GM12878 (cell line): ENCODE data around the gene TTLL13. TPM values are rescaled to one million over a fixed set of nuclear protein-coding genes. Genes with fewer than 3 reads are reported as not detected.

ENCODE experiments used
- ATAC-seq: fragments of 200-7000 bp; cut with Tn5 transposase; 3 replicates; pipeline ENCODE4 v1.9.1; 2020; ENCODE audit warnings: mild to moderate bottlenecking, moderate library complexity
- BruUV-seq: library from RNA; stranded (reverse); fragments of 400-500 nt; replicated peaks from 2 replicates; lab custom pipeline; 2021; lab: Mats Ljungman, UMichigan
- CTCF ChIA-PET: fragments of 300-600 bp; sonication (Branson Sonifier 250); formaldehyde crosslinking; extraction: SDS; loops from one replicate; lab custom pipeline; 2021; ENCODE audit warnings: inconsistent platforms; lab: Yijun Ruan, JAX
- POLR2A ChIA-PET: fragments of 350-600 bp; formaldehyde crosslinking; extraction: SDS; loops from one replicate; lab custom pipeline; 2021; ENCODE audit warnings: inconsistent platforms; lab: Charles Lee
- RAD21 ChIA-PET: fragments of 300-600 bp; sonication (Branson Sonifier 250); formaldehyde crosslinking; loops from one replicate; lab custom pipeline; 2023; ENCODE audit warnings: antibody characterized with exemption; ENCODE audit not compliant: unreplicated experiment; lab: Charles Lee
- SMC1A ChIA-PET: fragments of 300-600 bp; sonication (Branson Sonifier 250); formaldehyde crosslinking; loops from one replicate; lab custom pipeline; 2023; ENCODE audit not compliant: unreplicated experiment, uncharacterized antibody; lab: Charles Lee
- DNase-seq: peaks from one replicate; pipeline ENCODE4 v3.0.0-alpha.2; 2011; ENCODE audit warnings: low read depth, low spot score
- FAIRE-seq: peaks from 3 replicates; lab custom pipeline; 2011; peaks lifted over from hg19 to GRCh38; lab: Jason Lieb, UNC
- H2AFZ ChIP-seq: 2 replicates; pipeline ENCODE4 v1.6.0; 2011; ENCODE audit warnings: low read depth, low read length, control low read depth; ENCODE audit not compliant: control insufficient read depth
- H3K27ac ChIP-seq: 2 replicates; pipeline ENCODE4 v1.5.1; 2011; ENCODE audit warnings: control low read depth; ENCODE audit not compliant: control insufficient read depth, insufficient read depth
- H3K27me3 ChIP-seq, 2 experiments: replicated peaks in 1 of 2; 2 replicates each; pipeline versions ENCODE4 v1.6.0 to v1.6.1; 2011; ENCODE audit warnings: low read length in 1 of 2; ENCODE audit not compliant: control insufficient read depth in 2 of 2, insufficient read depth in 2 of 2
- H3K36me3 ChIP-seq, 2 experiments: 2 replicates each; pipeline ENCODE4 v1.5.1; 2011; ENCODE audit warnings: low read length in 1 of 2; ENCODE audit not compliant: control insufficient read depth in 2 of 2, insufficient read depth in 2 of 2
- H3K4me1 ChIP-seq: 2 replicates; pipeline ENCODE4 v1.6.1; 2011; ENCODE audit warnings: mild to moderate bottlenecking, low read length, moderate library complexity, mixed read lengths; ENCODE audit not compliant: control insufficient read depth, insufficient read depth
- H3K4me2 ChIP-seq: 2 replicates; pipeline ENCODE4 v1.6.0; 2011; ENCODE audit warnings: control low read depth; ENCODE audit not compliant: control insufficient read depth, insufficient read depth
- H3K4me3 ChIP-seq: fragments of 200-600 bp; sonication (generic); 2 replicates; pipeline ENCODE4 v1.5.1; 2016
- H3K79me2 ChIP-seq: 2 replicates; pipeline ENCODE4 v1.6.0; 2011; ENCODE audit warnings: low read length; ENCODE audit not compliant: control insufficient read depth, insufficient read depth
- H3K9ac ChIP-seq: 2 replicates; pipeline ENCODE4 v1.8.0; 2011; ENCODE audit warnings: low read length, control low read depth, mixed read lengths; ENCODE audit not compliant: control insufficient read depth, insufficient read depth
- H3K9me3 ChIP-seq: replicated peaks from 3 replicates; pipeline ENCODE4 v1.5.1; 2011; ENCODE audit warnings: mild to moderate bottlenecking, low read length; ENCODE audit not compliant: control insufficient read depth, insufficient read depth
- H4K20me1 ChIP-seq: 2 replicates; pipeline ENCODE4 v1.6.0; 2011; ENCODE audit not compliant: control insufficient read depth, insufficient read depth
- BMI1 ChIP-seq: fragments of 450-650 bp; IDR thresholded peaks from 2 replicates; pipeline ENCODE4 v1.6.1; 2016; ENCODE audit warnings: mild to moderate bottlenecking, moderate library complexity, borderline replicate concordance
- GABPA ChIP-seq: IDR thresholded peaks from 2 replicates; pipeline ENCODE4 v1.6.1; 2014; ENCODE audit warnings: antibody characterized with exemption, low read depth, mild to moderate bottlenecking, inconsistent platforms
- MYC ChIP-seq: IDR thresholded peaks from 2 replicates; pipeline ENCODE4 v1.6.1; 2011; ENCODE audit warnings: mild to moderate bottlenecking, low read length, moderate library complexity, inconsistent platforms; ENCODE audit not compliant: insufficient read depth, insufficient replicate concordance, insufficient read length, severe bottlenecking
- TCF12 ChIP-seq: IDR thresholded peaks from 2 replicates; pipeline ENCODE4 v1.6.1; 2011; ENCODE audit warnings: low read depth, mild to moderate bottlenecking, low read length
- YY1 ChIP-seq: IDR thresholded peaks from 2 replicates; pipeline ENCODE4 v1.6.1; 2011; ENCODE audit warnings: low read depth, mild to moderate bottlenecking, low read length
- WGBS: methylation state at CpG from one replicate; pipeline ENCODE4 v1.1.6; 2016; ENCODE audit warnings: low lambda C conversion rate; ENCODE audit not compliant: insufficient replicate concordance, insufficient coverage; ENCODE audit errors: missing lambda C conversion rate; 5-methylcytosine and 5-hydroxymethylcytosine counted together
- in situ Hi-C: fragments of 300-500 bp; cut with MboI; formaldehyde crosslinking; loops from 9 replicates; pipeline ENCODE4 v1.14.3; 2018; ENCODE audit warnings: mixed read lengths
- intact Hi-C: fragments of 100-400 bp; cut with micrococcal nuclease; formaldehyde crosslinking; loops from one replicate; pipeline ENCODE4 v1.14.2; 2022; ENCODE audit not compliant: unreplicated experiment
- polyA plus RNA-seq, 11 experiments: library from polyadenylated mRNA; depleted of rRNA in 4 of 11; unstranded in 6 of 11; stranded (reverse) in 5 of 11; fragments of >200 nt; fragmentation: Nextera tagmentation in 4 of 11; fragmentation: Illumina TruSeq in 1 of 11; extraction: Ambion mirVana in 4 of 11; extraction: Trizol in 1 of 11; gene quantifications; 1 replicate in 1 of 11; 2 replicates in 10 of 11; pipeline versions ENCODE4 v1.2.1 to v1.2.3, GENCODE V29; 2011 to 2016; ENCODE audit warnings: inconsistent platforms in 2 of 11, missing spikeins in 2 of 11, low read depth in 1 of 11
- total RNA-seq, 4 experiments: library from RNA; depleted of rRNA in 3 of 4; stranded (reverse); fragments of >200 nt in 3 of 4; fragmentation: Illumina TruSeq in 1 of 4; extraction: Trizol in 1 of 4; gene quantifications; 2 replicates each; pipeline versions ENCODE4 v1.2.1 to v1.2.3, GENCODE V29; 2013 to 2021
- TF ChIP-seq, protein P1 (sequence below): fragments of 450-650 bp; IDR thresholded peaks from 2 replicates; pipeline ENCODE4 v1.6.1; 2014; ENCODE audit warnings: mild to moderate bottlenecking
- TF ChIP-seq, protein P2 (sequence below): IDR thresholded peaks from 2 replicates; pipeline ENCODE4 v1.6.1; 2011; ENCODE audit warnings: low read depth, low read length, improper control_type of control experiment, borderline replicate concordance

Gene TTLL13
- total and polyA plus RNA-seq, 10 of the 15 experiments (the other 5 are each of a cell fraction or from before 2014, with no cell fraction given): 0.03 to 0.32 (median 0.13) TPM; not detected in 1

DNA sequence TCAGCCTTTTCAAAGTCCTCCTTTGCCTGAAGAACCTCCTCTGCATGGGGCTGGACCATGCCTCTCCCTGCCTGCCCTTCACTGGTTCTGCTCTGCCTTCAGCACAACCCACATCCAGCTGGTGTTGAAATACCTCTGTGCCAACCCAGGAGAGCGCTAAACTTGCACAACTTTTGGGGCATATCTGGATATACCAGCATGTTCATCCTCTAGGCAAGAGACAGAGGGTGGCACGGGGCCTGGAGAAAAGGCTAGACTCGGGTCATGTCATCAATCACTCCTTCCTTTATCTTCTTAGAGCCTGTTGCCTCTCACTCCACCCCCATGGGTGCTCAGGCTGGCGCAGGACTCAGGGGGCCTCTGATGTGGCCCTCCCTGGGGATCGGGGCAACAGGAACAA is 43.5 kb upstream of the TTLL13 start (continued):
- no peak for TF ChIP-seq MYC

DNA sequence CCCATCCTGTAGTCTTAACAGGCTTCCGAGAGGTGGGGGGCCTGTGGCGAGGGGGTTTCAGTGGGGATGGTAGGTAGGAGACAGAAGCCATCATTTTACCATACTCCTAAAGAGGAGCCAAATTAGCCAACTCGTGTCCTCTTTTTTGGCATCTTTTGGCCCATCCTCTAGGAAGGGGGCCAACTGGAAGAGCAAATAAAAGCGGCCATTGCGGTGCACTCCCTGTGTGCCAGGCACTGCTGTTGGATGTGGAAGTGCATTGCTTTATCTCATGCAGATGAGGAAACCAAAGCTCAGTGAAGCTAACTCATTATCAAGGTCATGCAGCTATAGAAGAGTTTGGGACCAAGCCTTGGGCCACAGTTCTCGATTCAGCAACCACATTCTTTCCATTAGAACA is 42.1 kb upstream of the TTLL13 start:
- H3K36me3 ChIP-seq: no peaks in the 10 kb centered on the region; a peak in 2 of 4 replicates
- no peaks in the 10 kb centered on the region for H3K9me3 ChIP-seq
- 94% methylated on average over 6 of the region's 6 CpGs for WGBS
- no peak for FAIRE-seq
- H3K4me1 ChIP-seq: peaks cover 19% of the 10 kb centered on the region
- H3K79me2 ChIP-seq: no peaks in the 10 kb centered on the region; the same call in none of the 2 replicates
- no peak for DNase-seq
- ATAC-seq: no peak
- H3K9ac ChIP-seq: no peak overlapping the region
- no peak overlapping the region for H3K27ac ChIP-seq
- no peaks in the 10 kb centered on the region for H3K27me3 ChIP-seq
- no peak overlapping the region for H3K4me3 ChIP-seq
- H3K4me2 ChIP-seq: no peak overlapping the region
- TF ChIP-seq, protein P1, sequence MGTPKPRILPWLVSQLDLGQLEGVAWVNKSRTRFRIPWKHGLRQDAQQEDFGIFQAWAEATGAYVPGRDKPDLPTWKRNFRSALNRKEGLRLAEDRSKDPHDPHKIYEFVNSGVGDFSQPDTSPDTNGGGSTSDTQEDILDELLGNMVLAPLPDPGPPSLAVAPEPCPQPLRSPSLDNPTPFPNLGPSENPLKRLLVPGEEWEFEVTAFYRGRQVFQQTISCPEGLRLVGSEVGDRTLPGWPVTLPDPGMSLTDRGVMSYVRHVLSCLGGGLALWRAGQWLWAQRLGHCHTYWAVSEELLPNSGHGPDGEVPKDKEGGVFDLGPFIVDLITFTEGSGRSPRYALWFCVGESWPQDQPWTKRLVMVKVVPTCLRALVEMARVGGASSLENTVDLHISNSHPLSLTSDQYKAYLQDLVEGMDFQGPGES: no peak
- TF ChIP-seq BMI1 (no peak), TCF12 (no peak), GABPA (no peak), YY1 (no peak)
- TF ChIP-seq, protein P2, sequence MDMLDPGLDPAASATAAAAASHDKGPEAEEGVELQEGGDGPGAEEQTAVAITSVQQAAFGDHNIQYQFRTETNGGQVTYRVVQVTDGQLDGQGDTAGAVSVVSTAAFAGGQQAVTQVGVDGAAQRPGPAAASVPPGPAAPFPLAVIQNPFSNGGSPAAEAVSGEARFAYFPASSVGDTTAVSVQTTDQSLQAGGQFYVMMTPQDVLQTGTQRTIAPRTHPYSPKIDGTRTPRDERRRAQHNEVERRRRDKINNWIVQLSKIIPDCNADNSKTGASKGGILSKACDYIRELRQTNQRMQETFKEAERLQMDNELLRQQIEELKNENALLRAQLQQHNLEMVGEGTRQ: no peak
- no TSS peak for BruUV-seq
- ChIA-PET SMC1A (interaction anchor here (1.1 to 2.3 kb wide), 4 partner anchors 12 to 91 kb away, joined by 3 to 8 read pairs (median 4); no protein-coding TSS in a partner anchor), CTCF (interaction anchor here (0.6 to 1.4 kb wide), 2 partner anchors 44 to 61 kb away, joined by 3 read pairs; no protein-coding TSS in a partner anchor), POLR2A (interaction anchor here (0.6 to 4.2 kb wide), 4 partner anchors 15 to 59 kb away, joined by 3 to 25 read pairs (median 6); partner anchors contain the start of genes CIB1 and GDPGP1), RAD21 (interaction anchor here (2.4 to 3.7 kb wide), 2 partner anchors 16 to 46 kb away, joined by 8 to 10 read pairs; no protein-coding TSS in a partner anchor)
- in situ Hi-C loops: no loop called here
- no peaks in the 10 kb centered on the region; the same call in 1 of the 2 replicates for H4K20me1 ChIP-seq
- intact Hi-C loops: no loop called here
- H2AFZ ChIP-seq: no peak overlapping the region
